Activated T-helper 1 cell treated with anti-CD3 and anti-CD28 coated beads, Interleukin-12 subunit alpha, Interleukin-12 subunit beta, Interleukin-2, Interleukin-4 antibody, amounts not matched to agents 30 ng/mL and 10 ng/mL and 1 ng/mL, durations not matched to agents 14 hours and 24 hours and 36 hours (primary cell): ENCODE data around the gene TCEAL1. TPM values are rescaled to one million over a fixed set of nuclear protein-coding genes. Genes with fewer than 3 reads are reported as not detected.

Experiments used
- DNase-seq: peaks from one replicate; pipeline ENCODE4 v3.0.0; 2021; ENCODE audit warnings: low spot score
- H3K27ac Mint-ChIP-seq: one replicate; pipeline ENCODE4 v1.8.0; 2021; ENCODE audit warnings: mild to moderate bottlenecking, mixed read lengths
- H3K27me3 Mint-ChIP-seq: one replicate; pipeline ENCODE4 v1.8.0; 2022; ENCODE audit warnings: mild to moderate bottlenecking, moderate library complexity, mixed read lengths; ENCODE audit not compliant: insufficient read depth
- H3K36me3 Mint-ChIP-seq: one replicate; pipeline ENCODE4 v1.8.0; 2021; ENCODE audit warnings: low read depth, mixed read lengths
- H3K4me1 Mint-ChIP-seq: one replicate; pipeline ENCODE4 v1.8.0; 2021; ENCODE audit warnings: low read depth, mixed read lengths
- H3K4me3 Mint-ChIP-seq: one replicate; pipeline ENCODE4 v1.8.0; 2021; ENCODE audit warnings: mild to moderate bottlenecking, moderate library complexity, mixed read lengths
- H3K9me3 Mint-ChIP-seq: one replicate; pipeline ENCODE4 v1.8.0; 2021; ENCODE audit warnings: mixed read lengths
- intact Hi-C: fragments of 100-400 bp; cut with micrococcal nuclease; formaldehyde crosslinking; loops from one replicate; pipeline ENCODE4 v1.15.1; 2024
- total RNA-seq: library from RNA; stranded (reverse); gene quantifications from 2 replicates; pipeline ENCODE4 v1.2.3, GENCODE V29; 2022

Gene TCEAL1
- total RNA-seq, 1 donor from 2014 or later = 2.6 TPM

DNA sequence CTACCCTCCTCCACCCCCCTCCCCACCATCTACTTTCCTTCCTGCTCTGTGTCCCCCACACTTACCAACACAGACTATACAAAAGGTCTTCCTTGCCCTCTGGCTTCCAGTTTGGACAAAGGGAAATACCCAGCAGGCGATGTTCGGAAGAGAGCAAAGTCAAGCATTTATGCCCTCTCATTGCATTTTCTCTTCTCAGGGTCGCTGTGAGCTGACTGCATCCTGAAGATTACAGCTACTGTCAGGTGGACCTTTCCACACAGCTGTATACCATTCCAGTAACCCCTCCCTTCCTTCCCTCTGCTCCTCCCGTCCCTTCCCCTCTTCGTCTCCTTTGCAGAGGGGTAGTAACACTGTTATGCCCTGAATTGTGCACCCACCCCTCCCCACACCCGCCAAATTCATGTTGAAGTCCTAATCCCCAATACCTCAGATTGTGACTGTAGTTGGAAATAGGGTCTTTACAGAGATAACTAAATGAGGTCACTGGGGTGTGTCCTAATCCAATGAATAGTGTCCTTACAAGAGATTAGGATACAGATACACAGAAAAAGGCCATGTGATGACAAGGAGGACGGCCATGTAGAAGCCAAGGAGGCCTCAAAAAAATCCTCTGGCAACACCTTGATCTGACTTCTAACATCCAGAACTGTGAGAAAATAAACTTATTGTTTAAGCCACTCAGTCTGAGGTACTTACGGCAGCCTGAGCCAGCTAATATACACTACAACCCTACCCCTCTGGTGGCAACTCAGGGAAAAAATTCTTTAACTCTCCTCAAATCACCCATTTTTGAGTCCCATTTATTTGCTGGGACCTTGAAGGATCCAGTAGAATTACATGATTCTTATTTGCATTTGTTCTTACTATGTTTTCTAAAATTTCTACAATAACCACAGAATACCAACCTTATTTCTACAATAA is 46.0 kb downstream of the TCEAL1 start:
- no peak overlapping the region for H3K4me3 Mint-ChIP-seq
- DNase-seq = no peak
- peaks cover 16% of the 10 kb centered on the region for H3K36me3 Mint-ChIP-seq
- H3K4me1 Mint-ChIP-seq = no peaks in the 10 kb centered on the region
- no peaks in the 10 kb centered on the region for H3K27me3 Mint-ChIP-seq
- no peaks in the 10 kb centered on the region for H3K9me3 Mint-ChIP-seq
- intact Hi-C loops = no loop called here
- no peak overlapping the region for H3K27ac Mint-ChIP-seq

DNA sequence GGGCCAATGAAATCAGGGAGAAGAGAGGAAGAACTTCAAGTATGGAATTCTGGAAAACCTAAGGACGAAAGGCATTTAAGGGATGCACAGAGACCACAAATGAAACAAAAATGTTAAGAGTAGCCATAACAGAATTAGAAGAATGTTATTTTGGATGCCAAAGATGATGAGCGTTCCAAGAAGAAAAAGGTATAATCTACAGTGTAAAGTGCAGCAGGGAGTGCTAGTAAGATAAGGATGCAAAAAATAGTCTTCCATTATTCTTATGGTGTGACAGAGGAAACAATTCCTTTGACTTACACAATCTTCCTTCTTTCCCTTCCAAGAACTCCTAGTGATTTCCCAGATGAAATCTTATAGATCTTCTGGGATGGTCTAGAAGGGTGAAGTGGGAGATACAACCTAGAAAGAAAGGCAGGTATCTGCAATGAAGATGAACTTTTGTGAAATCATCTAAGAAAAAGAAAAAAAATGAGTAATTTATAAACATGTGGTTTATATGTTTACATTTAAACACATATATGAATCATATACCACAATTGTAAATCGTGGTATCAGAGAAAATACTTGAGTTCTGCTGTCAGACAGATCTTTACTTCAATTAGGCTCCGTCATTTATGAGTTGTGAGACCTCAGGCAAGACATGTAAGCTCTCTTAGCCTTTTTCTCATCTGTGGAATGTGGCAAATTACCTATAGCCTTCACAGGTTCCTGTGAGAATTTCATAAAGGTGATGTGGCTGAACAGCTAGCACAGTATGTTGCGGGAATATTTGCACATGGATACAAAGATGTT is 49.6 kb downstream of the TCEAL1 start:
- no peak for DNase-seq
- intact Hi-C loops = no loop called here
- H3K4me1 Mint-ChIP-seq = no peaks in the 10 kb centered on the region
- no peak overlapping the region for H3K27ac Mint-ChIP-seq
- no peaks in the 10 kb centered on the region for H3K27me3 Mint-ChIP-seq
- peaks cover 16% of the 10 kb centered on the region for H3K36me3 Mint-ChIP-seq
- no peak overlapping the region for H3K4me3 Mint-ChIP-seq
- H3K9me3 Mint-ChIP-seq = no peaks in the 10 kb centered on the region

Other genes starting within 250 kb of the TCEAL1 start
- 0.08 and 0.15 TPM in 2 replicates for gene RAB40A, start 109.5 kb upstream of the TCEAL1 start, total RNA-seq
- 3.2 and 4.1 TPM in 2 replicates for gene TCEAL4, start 43.5 kb upstream of the TCEAL1 start, total RNA-seq
- gene TCEAL3, start 21.0 kb upstream of the TCEAL1 start, total RNA-seq = 0.23 and 0.32 TPM in 2 replicates
- 225 and 229 TPM in 2 replicates for gene MORF4L2, start 57.7 kb downstream of the TCEAL1 start, total RNA-seq
- not detected in 2 replicates for gene TMEM31, start 81.9 kb downstream of the TCEAL1 start, total RNA-seq
- gene PLP1, start 147.9 kb downstream of the TCEAL1 start, total RNA-seq = not detected in 2 replicates
- gene RAB9B, start 203.3 kb downstream of the TCEAL1 start, total RNA-seq = 0.18 and 0.37 TPM in 2 replicates